ENCODE results near the gene FSTL4.

The FSTL4 gene

DNA sequence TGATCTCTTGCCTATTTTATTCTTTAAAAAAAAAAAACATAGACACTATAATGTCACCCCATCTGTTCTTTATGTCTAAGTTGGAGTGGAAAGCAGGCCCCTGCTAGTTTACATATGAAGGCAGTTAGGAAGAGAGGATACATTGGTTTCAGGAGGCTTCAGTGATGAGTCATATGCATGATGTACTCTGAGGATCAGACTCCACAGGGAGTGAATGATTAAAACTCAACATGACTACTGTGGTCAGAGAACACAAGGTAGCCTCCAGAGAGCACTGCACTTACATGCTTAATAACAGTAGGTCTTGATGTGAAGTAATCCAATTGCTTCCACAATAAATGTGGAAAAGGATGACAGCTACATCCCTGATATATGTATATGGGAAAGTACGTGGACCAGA, 22.7 kb upstream of the FSTL4 start:
- no peaks in the 10 kb centered on the region for H3K4me1 ChIP-seq (ENCODE audit: insufficient read depth, poor library complexity, severe bottlenecking)
- ATAC-seq (ENCODE audit: low read depth) (peak; percentile 94), DNase-seq (ENCODE audit: low spot score) (no peak)
- H3K9me3 ChIP-seq (ENCODE audit: severe bottlenecking), result no peaks in the 10 kb centered on the region
- no peaks in the 10 kb centered on the region for H3K27me3 ChIP-seq (ENCODE audit: insufficient read depth, poor library complexity, severe bottlenecking)
- H3K4me3 ChIP-seq (ENCODE audit: severe bottlenecking), result no peak overlapping the region
- no peak overlapping the region for H3K27ac ChIP-seq (ENCODE audit: poor library complexity, severe bottlenecking)
- no peaks in the 10 kb centered on the region for H3K36me3 ChIP-seq (ENCODE audit: low read depth)
- TF ChIP-seq, protein P1, sequence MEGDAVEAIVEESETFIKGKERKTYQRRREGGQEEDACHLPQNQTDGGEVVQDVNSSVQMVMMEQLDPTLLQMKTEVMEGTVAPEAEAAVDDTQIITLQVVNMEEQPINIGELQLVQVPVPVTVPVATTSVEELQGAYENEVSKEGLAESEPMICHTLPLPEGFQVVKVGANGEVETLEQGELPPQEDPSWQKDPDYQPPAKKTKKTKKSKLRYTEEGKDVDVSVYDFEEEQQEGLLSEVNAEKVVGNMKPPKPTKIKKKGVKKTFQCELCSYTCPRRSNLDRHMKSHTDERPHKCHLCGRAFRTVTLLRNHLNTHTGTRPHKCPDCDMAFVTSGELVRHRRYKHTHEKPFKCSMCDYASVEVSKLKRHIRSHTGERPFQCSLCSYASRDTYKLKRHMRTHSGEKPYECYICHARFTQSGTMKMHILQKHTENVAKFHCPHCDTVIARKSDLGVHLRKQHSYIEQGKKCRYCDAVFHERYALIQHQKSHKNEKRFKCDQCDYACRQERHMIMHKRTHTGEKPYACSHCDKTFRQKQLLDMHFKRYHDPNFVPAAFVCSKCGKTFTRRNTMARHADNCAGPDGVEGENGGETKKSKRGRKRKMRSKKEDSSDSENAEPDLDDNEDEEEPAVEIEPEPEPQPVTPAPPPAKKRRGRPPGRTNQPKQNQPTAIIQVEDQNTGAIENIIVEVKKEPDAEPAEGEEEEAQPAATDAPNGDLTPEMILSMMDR (IDR thresholded peaks at IDR 0.05; ENCODE audit: poor library complexity, severe bottlenecking), result no peak

DNA sequence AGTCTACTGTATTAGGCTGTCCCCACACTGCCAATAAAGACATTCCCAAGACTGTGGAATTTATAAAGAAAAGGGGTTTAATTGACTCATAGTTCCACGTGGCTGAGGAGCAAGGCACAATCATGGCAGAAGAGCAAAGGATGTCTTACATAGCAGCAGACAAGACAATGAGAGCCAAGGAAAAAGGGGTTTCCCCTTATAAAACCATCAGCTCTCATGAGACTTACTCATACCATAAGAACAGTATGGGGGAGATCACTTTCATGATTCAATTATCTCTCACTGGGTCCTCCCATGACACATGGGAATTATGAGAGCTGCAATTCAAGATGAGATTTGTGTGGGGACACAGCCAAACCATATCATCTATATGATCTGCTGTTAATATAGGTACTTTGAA, 14.8 kb upstream of the FSTL4 start:
- no peak for ATAC-seq (ENCODE audit: low read depth)
- TF ChIP-seq, protein P1 (IDR thresholded peaks at IDR 0.05; ENCODE audit: poor library complexity, severe bottlenecking), result no peak
- Histone ChIP-seq H3K9me3 (ENCODE audit: severe bottlenecking) (no peaks in the 10 kb centered on the region), H3K27me3 (ENCODE audit: insufficient read depth, poor library complexity, severe bottlenecking) (peaks cover under 1% of the 10 kb centered on the region), H3K4me3 (ENCODE audit: severe bottlenecking) (no peak overlapping the region), H3K36me3 (ENCODE audit: low read depth) (no peaks in the 10 kb centered on the region), H3K27ac (ENCODE audit: poor library complexity, severe bottlenecking) (no peak overlapping the region), H3K4me1 (ENCODE audit: insufficient read depth, poor library complexity, severe bottlenecking) (no peaks in the 10 kb centered on the region)
- no peak for DNase-seq (ENCODE audit: low spot score)

DNA sequence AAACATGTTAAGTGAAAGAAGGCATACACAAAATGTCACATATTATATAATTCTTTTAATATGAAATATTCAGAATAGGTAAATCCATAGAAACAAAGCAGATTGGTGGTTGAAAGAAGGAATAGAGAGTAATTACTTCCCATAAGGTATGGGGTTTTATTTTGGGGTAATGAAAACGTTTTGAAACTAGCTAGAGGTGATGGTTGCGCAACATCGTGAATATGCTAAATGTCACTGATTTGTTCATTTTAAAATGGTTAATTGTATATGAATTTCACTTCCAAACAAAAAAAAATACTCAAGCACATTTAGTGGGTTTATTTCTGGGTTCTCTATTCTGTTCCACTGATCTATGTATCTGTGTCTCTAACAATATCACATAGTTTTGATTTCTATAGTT, 12.0 kb upstream of the FSTL4 start:
- Histone ChIP-seq H3K4me1 (ENCODE audit: insufficient read depth, poor library complexity, severe bottlenecking) (no peaks in the 10 kb centered on the region), H3K27ac (ENCODE audit: poor library complexity, severe bottlenecking) (no peak overlapping the region), H3K4me3 (ENCODE audit: severe bottlenecking) (no peak overlapping the region), H3K9me3 (ENCODE audit: severe bottlenecking) (no peaks in the 10 kb centered on the region), H3K27me3 (ENCODE audit: insufficient read depth, poor library complexity, severe bottlenecking) (peaks cover 20% of the 10 kb centered on the region), H3K36me3 (ENCODE audit: low read depth) (no peaks in the 10 kb centered on the region)
- DNase-seq (ENCODE audit: low spot score) (no peak), ATAC-seq (ENCODE audit: low read depth) (no peak)
- TF ChIP-seq, protein P1 (IDR thresholded peaks at IDR 0.05; ENCODE audit: poor library complexity, severe bottlenecking), result no peak

DNA sequence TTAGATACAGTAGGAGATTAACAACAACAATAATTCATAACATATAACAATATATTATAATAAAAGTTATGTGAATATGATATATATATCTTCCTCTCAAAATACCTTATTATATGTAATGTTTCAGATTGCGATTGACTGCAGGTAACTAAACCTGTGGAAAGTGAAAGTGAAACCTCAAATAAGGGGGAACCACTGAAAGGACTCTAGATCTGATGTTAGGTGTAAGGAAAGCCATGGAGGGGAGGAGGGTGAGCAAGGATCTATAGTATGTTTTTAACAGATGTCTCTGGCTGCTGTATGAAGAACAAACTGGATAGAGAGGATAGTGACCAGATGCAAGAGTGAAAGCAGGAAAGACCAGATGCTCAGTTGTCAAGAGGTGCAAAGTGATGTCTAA, 5.8 kb upstream of the FSTL4 start:
- Histone ChIP-seq H3K27ac (ENCODE audit: poor library complexity, severe bottlenecking) (no peak overlapping the region), H3K36me3 (ENCODE audit: low read depth) (no peaks in the 10 kb centered on the region), H3K4me3 (ENCODE audit: severe bottlenecking) (no peak overlapping the region), H3K27me3 (ENCODE audit: insufficient read depth, poor library complexity, severe bottlenecking) (peaks cover 51% of the 10 kb centered on the region), H3K9me3 (ENCODE audit: severe bottlenecking) (no peaks in the 10 kb centered on the region), H3K4me1 (ENCODE audit: insufficient read depth, poor library complexity, severe bottlenecking) (no peaks in the 10 kb centered on the region)
- no peak for DNase-seq (ENCODE audit: low spot score)
- TF ChIP-seq, protein P1 (IDR thresholded peaks at IDR 0.05; ENCODE audit: poor library complexity, severe bottlenecking), result no peak
- no peak for ATAC-seq (ENCODE audit: low read depth)

DNA sequence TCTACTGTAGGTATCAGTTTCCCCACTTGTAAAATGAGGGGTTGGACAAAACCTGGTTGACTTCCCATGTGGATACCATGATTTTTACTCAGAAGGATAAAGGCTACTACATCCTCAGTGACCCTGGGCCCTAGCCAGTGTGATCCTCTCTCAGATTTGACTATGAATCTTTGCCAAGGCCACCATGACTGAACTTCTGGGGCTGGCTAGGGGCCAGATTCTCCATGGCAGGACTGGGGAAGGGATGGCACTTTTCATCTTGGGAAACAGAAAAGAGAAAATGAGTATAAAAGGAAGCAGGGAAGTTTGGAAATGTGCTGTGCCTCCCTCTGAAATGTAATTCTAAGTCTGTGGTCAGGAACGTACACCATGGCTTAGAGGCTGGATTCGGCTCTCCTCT, 1.4 kb upstream of the FSTL4 start:
- H3K27me3 ChIP-seq (ENCODE audit: insufficient read depth, poor library complexity, severe bottlenecking), result peaks cover 71% of the 10 kb centered on the region
- ATAC-seq (ENCODE audit: low read depth) (no peak), DNase-seq (ENCODE audit: low spot score) (no peak)
- no peaks in the 10 kb centered on the region for H3K36me3 ChIP-seq (ENCODE audit: low read depth)
- no peak overlapping the region for H3K27ac ChIP-seq (ENCODE audit: poor library complexity, severe bottlenecking)
- no peak overlapping the region for H3K4me3 ChIP-seq (ENCODE audit: severe bottlenecking)
- TF ChIP-seq, protein P1 (IDR thresholded peaks at IDR 0.05; ENCODE audit: poor library complexity, severe bottlenecking), result no peak
- no peaks in the 10 kb centered on the region for H3K4me1 ChIP-seq (ENCODE audit: insufficient read depth, poor library complexity, severe bottlenecking)
- no peaks in the 10 kb centered on the region for H3K9me3 ChIP-seq (ENCODE audit: severe bottlenecking)

Data from RWPE2 (cell line).